NCI-H2196 treated with DMSO at 0.1 percent for 48 hours (cell line): Measurements from ENCODE around the gene IGF2BP2.
"Not testable (repeated sequence)": the region's sequence is repeated elsewhere in the genome, so short reads cannot be mapped to it uniquely, and the experiment has no call there.

Source experiments
- DNase-seq: peaks from one replicate; lab custom pipeline; 2025; ENCODE audit not compliant: unreplicated experiment; lab: John Stamatoyannopoulos, UW

Gene IGF2BP2

GRCh38 chr3:185838417-185838989 is 13.7 kb upstream of the IGF2BP2 start:
- not testable (repeated sequence) for DNase-seq

- DNase-seq = no peak
These were observed 12.6 kb upstream of the IGF2BP2 start for GRCh38 chr3:185837414-185837813.

GRCh38 chr3:185831990-185832389 is 7.1 kb upstream of the IGF2BP2 start:
- DNase-seq = no peak

GRCh38 chr3:185831195-185831594 is 6.4 kb upstream of the IGF2BP2 start:
- no peak for DNase-seq

GRCh38 chr3:185830018-185830797 is 5.4 kb upstream of the IGF2BP2 start:
- DNase-seq = no peak

- no peak for DNase-seq
These were observed 3.9 kb upstream of the IGF2BP2 start for GRCh38 chr3:185828755-185829154.

- no peak for DNase-seq
These were observed 2.9 kb upstream of the IGF2BP2 start for GRCh38 chr3:185827595-185828344.

- DNase-seq = peak; percentile 45
These were observed 1.0 kb upstream of the IGF2BP2 start for GRCh38 chr3:185825639-185826481.

- DNase-seq = no peak
These were observed 514 bp downstream of the IGF2BP2 start for GRCh38 chr3:185824051-185825005.

- no peak for DNase-seq
These were observed 1.5 kb downstream of the IGF2BP2 start for GRCh38 chr3:185823078-185824044.

- DNase-seq = no peak
These were observed 2.4 kb downstream of the IGF2BP2 start for GRCh38 chr3:185822221-185823000.

GRCh38 chr3:185820973-185821758 is 3.7 kb downstream of the IGF2BP2 start:
- no peak for DNase-seq

- no peak for DNase-seq
These were observed 6.5 kb downstream of the IGF2BP2 start for GRCh38 chr3:185818267-185818875.

- DNase-seq = no peak
These were observed 9.2 kb downstream of the IGF2BP2 start for GRCh38 chr3:185815391-185816282.

GRCh38 chr3:185813691-185814215 is 11.1 kb downstream of the IGF2BP2 start:
- no peak for DNase-seq

GRCh38 chr3:185813205-185813604 is 11.6 kb downstream of the IGF2BP2 start:
- DNase-seq = no peak
